Hepatocyte (in vitro differentiated cells): Measurements from ENCODE around the gene FIZ1. TPM values are rescaled to one million over a fixed set of nuclear protein-coding genes. Genes with fewer than 3 reads are reported as not detected.

Source experiments
- DNase-seq: peaks from one replicate; pipeline ENCODE4 v3.0.0-alpha.2; 2016; ENCODE audit warnings: low spot score
- H2AFZ ChIP-seq: fragments of 200-600 bp; sonication (generic); 2 replicates; pipeline ENCODE4 v1.6.0; 2016; ENCODE audit warnings: antibody characterized with exemption, mild to moderate bottlenecking
- H3K27ac ChIP-seq: fragments of 200-600 bp; sonication (generic); 2 replicates; pipeline ENCODE4 v1.5.1; 2016; ENCODE audit warnings: mild to moderate bottlenecking
- H3K27me3 ChIP-seq: fragments of 200-600 bp; sonication (generic); 2 replicates; pipeline ENCODE4 v1.6.1; 2016
- H3K36me3 ChIP-seq: fragments of 200-600 bp; sonication (generic); replicated peaks from 2 replicates; pipeline ENCODE4 v1.5.1; 2016; ENCODE audit warnings: low read depth; ENCODE audit not compliant: insufficient read depth
- H3K4me1 ChIP-seq: fragments of 200-600 bp; sonication (generic); 2 replicates; pipeline ENCODE4 v1.5.1; 2016; ENCODE audit warnings: mild to moderate bottlenecking, moderate library complexity; ENCODE audit not compliant: insufficient read depth
- H3K4me2 ChIP-seq: fragments of 200-600 bp; sonication (generic); 2 replicates; pipeline ENCODE4 v1.6.0; 2016
- H3K4me3 ChIP-seq: fragments of 200-600 bp; sonication (generic); 2 replicates; pipeline ENCODE4 v1.5.1; 2016; ENCODE audit warnings: mild to moderate bottlenecking
- H3K79me2 ChIP-seq: fragments of 200-600 bp; sonication (generic); 2 replicates; pipeline ENCODE4 v1.6.0; 2017; ENCODE audit warnings: mild to moderate bottlenecking
- H3K9me2 ChIP-seq: fragments of 200-600 bp; sonication (generic); replicated peaks from 2 replicates; pipeline ENCODE4 v1.6.0; 2017; ENCODE audit warnings: mild to moderate bottlenecking; ENCODE audit not compliant: insufficient read depth
- H3K9me3 ChIP-seq: fragments of 200-600 bp; sonication (generic); 2 replicates; pipeline ENCODE4 v1.5.1; 2016; ENCODE audit warnings: low read depth, mild to moderate bottlenecking
- H4K20me1 ChIP-seq: fragments of 200-600 bp; sonication (generic); 2 replicates; pipeline ENCODE4 v1.6.0; 2016; ENCODE audit warnings: mild to moderate bottlenecking; ENCODE audit not compliant: insufficient read depth, poor library complexity, severe bottlenecking
- CTCF ChIP-seq: fragments of 200-600 bp; sonication (generic); IDR thresholded peaks from 2 replicates; pipeline ENCODE4 v1.5.1; 2016; ENCODE audit warnings: antibody characterized with exemption, mild to moderate bottlenecking; ENCODE audit not compliant: poor library complexity
- EZH2 ChIP-seq: fragments of 200-600 bp; sonication (generic); IDR thresholded peaks from 2 replicates; pipeline ENCODE4 v1.6.1; 2016; ENCODE audit warnings: antibody characterized with exemption, mild to moderate bottlenecking, borderline replicate concordance
- EZH2phosphoT487 ChIP-seq: fragments of 200-600 bp; sonication (generic); IDR thresholded peaks from one replicate; pipeline ENCODE4 v1.6.1; 2018; ENCODE audit warnings: antibody characterized with exemption, mild to moderate bottlenecking, low read depth, moderate library complexity; ENCODE audit not compliant: unreplicated experiment, severe bottlenecking
- WGBS: methylation state at CpG from one replicate; pipeline ENCODE4 v1.1.6; 2016; ENCODE audit warnings: low lambda C conversion rate; ENCODE audit errors: missing lambda C conversion rate; 5-methylcytosine and 5-hydroxymethylcytosine counted together
- polyA plus RNA-seq: library from polyadenylated mRNA; unstranded; fragments of >200 nt; fragmentation: Nextera tagmentation; extraction: Ambion mirVana; gene quantifications from 2 replicates; pipeline ENCODE4 v1.2.1, GENCODE V29; 2016
- total RNA-seq: library from RNA; depleted of rRNA; stranded (reverse); fragments of >200 nt; gene quantifications from 2 replicates; pipeline ENCODE4 v1.2.3, GENCODE V29; 2014

Gene FIZ1
- total and polyA plus RNA-seq, 2 experiments from 2014 or later: 3.8 to 16.4 TPM

- Histone ChIP-seq H3K27me3 (no peaks in the 10 kb centered on the region), H3K27ac (peak overlapping the region; percentile 98), H3K9me3 (no peaks in the 10 kb centered on the region), H3K4me3 (peak overlapping the region; percentile 76), H3K4me2 (peak overlapping the region; percentile 93), H4K20me1 (no peaks in the 10 kb centered on the region), H3K4me1 (peaks cover 13% of the 10 kb centered on the region), H2AFZ (peak overlapping the region; percentile 74), H3K79me2 (peaks cover 9% of the 10 kb centered on the region), H3K9me2 (no peaks in the 10 kb centered on the region), H3K36me3 (no peaks in the 10 kb centered on the region)
- TF ChIP-seq EZH2phosphoT487: no peak
- no peak for TF ChIP-seq EZH2
- no peak for TF ChIP-seq CTCF
- no peak for DNase-seq
- WGBS: 91% methylated on average over 4 of the region's 4 CpGs
Observed at GRCh38 chr19:55601084-55601483, 1.8 kb upstream of the FIZ1 start.

GRCh38 chr19:55600662-55601028 is 1.3 kb upstream of the FIZ1 start:
- Histone ChIP-seq H3K9me3 (no peaks in the 10 kb centered on the region), H3K4me2 (peak overlapping the region; percentile 93), H3K9me2 (no peaks in the 10 kb centered on the region), H3K27me3 (no peaks in the 10 kb centered on the region), H3K79me2 (peaks cover 5% of the 10 kb centered on the region), H3K27ac (peak overlapping the region; percentile 98), H3K36me3 (no peaks in the 10 kb centered on the region), H2AFZ (peak overlapping the region; percentile 74), H4K20me1 (no peaks in the 10 kb centered on the region), H3K4me3 (peak overlapping the region; percentile 76), H3K4me1 (peaks cover 13% of the 10 kb centered on the region)
- DNase-seq: no peak
- WGBS: 16% methylated on average over 11 of the region's 15 CpGs
- TF ChIP-seq EZH2phosphoT487: no peak
- TF ChIP-seq EZH2: no peak
- no peak for TF ChIP-seq CTCF

- Histone ChIP-seq H3K79me2 (peaks cover 5% of the 10 kb centered on the region), H3K4me1 (peaks cover 13% of the 10 kb centered on the region), H3K9me2 (no peaks in the 10 kb centered on the region), H3K9me3 (no peaks in the 10 kb centered on the region), H4K20me1 (no peaks in the 10 kb centered on the region), H2AFZ (peak within 1 kb of the TSS; percentile 75), H3K27ac (peak within 1 kb of the TSS; percentile 98), H3K36me3 (no peaks in the 10 kb centered on the region), H3K4me3 (peak within 1 kb of the TSS; percentile 83), H3K27me3 (no peaks in the 10 kb centered on the region), H3K4me2 (peak within 1 kb of the TSS; percentile 93)
- WGBS: under 1% methylated on average over 27 of the region's 97 CpGs
- peak; percentile 93 for DNase-seq
- TF ChIP-seq EZH2 (no peak), CTCF (no peak), EZH2phosphoT487 (no peak)
Observed at GRCh38 chr19:55599842-55600661, 735 bp upstream of the FIZ1 start, which contains the start of gene ZNF524. TSS of gene ZNF524 (plus strand) at chr19:55600288. CDS start at chr19:55602113, 1,825 bp downstream.
